Right ventricle myocardium superior (tissue), 1 donor: ENCODE measurements around the gene MYDGF. TPM values are rescaled to one million over a fixed set of nuclear protein-coding genes. Genes with fewer than 3 reads are reported as not detected.

ENCODE experiments used
- ATAC-seq: fragments of 200-7000 bp; cut with Tn5 transposase; one replicate; pipeline ENCODE4 v1.9.1; 2020; ENCODE audit warnings: mild to moderate bottlenecking; ENCODE audit not compliant: poor library complexity
- DNase-seq: peaks from one replicate; pipeline ENCODE4 v3.0.0-alpha.2; 2020
- intact Hi-C: fragments of 100-400 bp; cut with DNase I; formaldehyde crosslinking; loops from one replicate; pipeline ENCODE4 v1.11.2; 2022
- total RNA-seq: library from RNA; stranded (reverse); fragmentation: NEBNext Ultra II Directional; extraction: Animal tissue kit (Norgen Biotek cat#: 25700); gene quantifications from one replicate; pipeline ENCODE4 v1.2.1, GENCODE V29; 2021
- donor health status: DM: no; HTN: yes; CAD: no; lungs with severe emphysema.

The MYDGF gene
- total RNA-seq, 1 donor from 2014 or later = 23.2 TPM

- DNase-seq = no peak
- no peak for ATAC-seq
- intact Hi-C loops = no loop called here
These were observed 16.2 kb downstream of the MYDGF start for GRCh38 chr19:4653793-4654436.

GRCh38 chr19:4652075-4652474 is 18.1 kb downstream of the MYDGF start:
- DNase-seq = no peak
- ATAC-seq = no peak
- intact Hi-C loops = no loop called here

GRCh38 chr19:4650159-4650558 is 20.0 kb downstream of the MYDGF start:
- ATAC-seq = no peak
- no peak for DNase-seq
- intact Hi-C loops = no loop called here

GRCh38 chr19:4649392-4650047 is 20.6 kb downstream of the MYDGF start:
- intact Hi-C loops = no loop called here
- ATAC-seq (no peak), DNase-seq (no peak)

- peak; percentile 69 for DNase-seq
- ATAC-seq = peak; percentile 61
These were observed 22.2 kb downstream of the MYDGF start for GRCh38 chr19:4647676-4648644.

GRCh38 chr19:4645718-4646117 is 24.4 kb downstream of the MYDGF start:
- ATAC-seq (no peak), DNase-seq (no peak)
- intact Hi-C loops = no loop called here

More at GRCh38 chr19:4647676-4648644, 22.2 kb downstream of the MYDGF start:
- intact Hi-C loops = no loop called here

GRCh38 chr19:4642625-4643024 is 27.5 kb downstream of the MYDGF start:
- DNase-seq (no peak), ATAC-seq (no peak)
- intact Hi-C loops = no loop called here

GRCh38 chr19:4641132-4641531 is 29.0 kb downstream of the MYDGF start:
- ATAC-seq (no peak), DNase-seq (no peak)
- intact Hi-C loops = no loop called here

- intact Hi-C loops = no loop called here
- DNase-seq (no peak), ATAC-seq (no peak)
These were observed 29.7 kb downstream of the MYDGF start for GRCh38 chr19:4640247-4641000.

GRCh38 chr19:4639531-4640246 is 30.5 kb downstream of the MYDGF start:
- DNase-seq (peak; percentile 69), ATAC-seq (no peak)
- intact Hi-C loops = no loop called here

- DNase-seq = peak; percentile 98
- intact Hi-C loops = no loop called here
- peak; percentile 95 for ATAC-seq
These were observed 31.2 kb downstream of the MYDGF start, which contains the start of gene TNFAIP8L1 for GRCh38 chr19:4638828-4639530. Gene TNFAIP8L1, plus strand, starts transcription at chr19:4639516. Its CDS starts 12,354 bp downstream, at chr19:4651870.

GRCh38 chr19:4638317-4638716 is 31.8 kb downstream of the MYDGF start:
- intact Hi-C loops = no loop called here
- ATAC-seq = peak; percentile 13
- peak; percentile 74 for DNase-seq

- DNase-seq (no peak), ATAC-seq (no peak)
- intact Hi-C loops = no loop called here
These were observed 33.4 kb downstream of the MYDGF start for GRCh38 chr19:4636761-4637160.

- ATAC-seq (peak; percentile 47), DNase-seq (peak; percentile 84)
- intact Hi-C loops = no loop called here
These were observed 33.9 kb downstream of the MYDGF start for GRCh38 chr19:4636151-4636717.

- intact Hi-C loops = no loop called here
- ATAC-seq (no peak), DNase-seq (no peak)
These were observed 34.4 kb downstream of the MYDGF start for GRCh38 chr19:4635754-4636116.

GRCh38 chr19:4633140-4633967 is 36.8 kb downstream of the MYDGF start:
- intact Hi-C loops = loop anchor here (5.0 kb wide), 1 partner anchor 56 kb away; no protein-coding TSS in a partner anchor
- peak; percentile 73 for DNase-seq
- peak; percentile 65 for ATAC-seq
